ENCODE measurements around the gene SLC9A5. TPM values are rescaled to one million over a fixed set of nuclear protein-coding genes. Genes with fewer than 3 reads are reported as not detected.

Gene SLC9A5
- total RNA-seq, 1 donor from 2014 or later: 4.4 TPM

DNA sequence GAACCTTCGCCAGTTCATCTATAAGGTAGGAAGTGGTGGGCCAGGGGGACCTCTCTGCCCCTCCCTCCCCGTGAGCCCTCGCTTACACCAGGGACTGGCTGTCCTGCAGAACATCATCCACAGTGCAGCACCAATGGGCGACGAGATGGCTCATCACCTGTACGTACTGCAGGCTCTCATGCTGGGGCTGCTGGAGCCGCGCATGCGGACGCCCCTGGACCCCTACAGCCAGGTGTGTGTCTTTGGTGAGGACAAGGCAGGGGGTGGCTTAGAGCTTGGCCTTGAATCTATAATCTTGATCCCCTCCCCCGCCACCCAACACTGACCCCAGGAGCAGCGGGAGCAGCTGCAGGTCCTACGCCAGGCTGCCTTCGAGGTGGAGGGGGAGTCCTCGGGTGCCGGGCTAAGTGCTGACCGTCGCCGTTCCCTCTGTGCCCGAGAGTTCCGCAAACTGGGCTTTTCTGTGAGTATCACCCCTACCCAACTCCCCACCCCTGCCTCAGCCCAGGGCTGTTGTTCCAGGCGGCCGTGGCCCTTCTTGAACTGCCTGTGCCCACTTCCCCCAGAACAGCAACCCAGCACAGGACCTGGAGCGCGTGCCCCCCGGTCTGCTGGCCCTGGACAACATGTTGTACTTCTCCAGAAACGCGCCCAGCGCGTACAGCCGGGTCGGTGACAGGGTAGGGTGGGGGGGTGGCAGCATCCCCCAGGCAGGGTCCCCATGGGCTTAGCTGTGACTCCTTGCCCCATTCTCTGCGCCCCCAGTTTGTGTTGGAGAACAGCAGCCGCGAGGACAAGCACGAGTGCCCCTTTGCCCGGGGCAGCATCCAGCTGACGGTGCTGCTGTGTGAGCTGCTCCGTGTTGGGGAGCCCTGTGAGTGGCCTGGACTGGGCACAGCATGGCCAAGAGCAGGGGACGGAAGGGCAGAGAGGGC lies 47.1 kb upstream of the SLC9A5 start:
- no peak for DNase-seq (ENCODE audit: extremely low spot score, unreplicated experiment)
- H3K4me3 Mint-ChIP-seq: no peak overlapping the region
- H3K27ac Mint-ChIP-seq: no peak overlapping the region
- no peaks in the 10 kb centered on the region for H3K36me3 Mint-ChIP-seq
- no peaks in the 10 kb centered on the region for H3K9me3 Mint-ChIP-seq
- no peak for TF ChIP-seq CTCF (conservative IDR thresholded peaks at IDR 0.05)
- no peaks in the 10 kb centered on the region for H3K4me1 Mint-ChIP-seq (ENCODE audit: unreplicated experiment)
- H3K27me3 Mint-ChIP-seq: no peaks in the 10 kb centered on the region

- DNase-seq (ENCODE audit: extremely low spot score, unreplicated experiment): no peak
- Mint-ChIP-seq H3K36me3 (no peaks in the 10 kb centered on the region), H3K4me3 (no peak overlapping the region), H3K27ac (no peak overlapping the region), H3K27me3 (no peaks in the 10 kb centered on the region), H3K9me3 (no peaks in the 10 kb centered on the region), H3K4me1 (ENCODE audit: unreplicated experiment) (no peaks in the 10 kb centered on the region)
- no peak for TF ChIP-seq CTCF (conservative IDR thresholded peaks at IDR 0.05)
Observed at GRCh38 chr16:67202426-67202825, 46.4 kb upstream of the SLC9A5 start.

DNA sequence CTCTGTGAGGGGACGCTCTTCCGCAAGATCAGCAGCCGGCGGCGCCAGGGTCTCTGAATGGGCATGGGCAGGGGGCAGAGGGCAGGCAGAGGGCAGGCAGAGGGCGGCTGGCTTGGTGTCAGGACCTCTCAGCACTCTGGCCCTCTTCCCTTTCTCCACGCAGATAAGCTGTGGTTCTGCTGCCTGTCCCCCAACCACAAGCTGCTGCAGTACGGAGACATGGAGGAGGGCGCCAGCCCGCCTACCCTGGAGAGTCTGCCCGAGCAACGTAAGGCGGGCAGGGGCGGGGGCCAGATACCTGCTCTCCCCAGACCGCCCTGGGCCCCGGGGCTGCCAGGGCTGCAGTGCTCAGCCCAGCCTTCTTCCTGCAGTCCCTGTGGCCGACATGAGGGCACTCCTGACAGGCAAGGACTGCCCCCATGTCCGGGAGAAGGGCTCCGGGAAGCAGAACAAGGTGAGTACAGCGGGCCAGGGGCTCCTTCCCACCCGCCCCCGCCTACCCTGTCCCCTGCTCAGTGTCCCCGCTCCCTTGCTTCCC lies 45.8 kb upstream of the SLC9A5 start:
- H3K4me1 Mint-ChIP-seq (ENCODE audit: unreplicated experiment): no peaks in the 10 kb centered on the region
- H3K4me3 Mint-ChIP-seq: no peak overlapping the region
- H3K27me3 Mint-ChIP-seq: no peaks in the 10 kb centered on the region
- H3K36me3 Mint-ChIP-seq: no peaks in the 10 kb centered on the region
- no peak for TF ChIP-seq CTCF (conservative IDR thresholded peaks at IDR 0.05)
- H3K9me3 Mint-ChIP-seq: no peaks in the 10 kb centered on the region
- no peak overlapping the region for H3K27ac Mint-ChIP-seq
- no peak for DNase-seq (ENCODE audit: extremely low spot score, unreplicated experiment)

GRCh38 chr16:67204076-67204475 lies 44.7 kb upstream of the SLC9A5 start:
- no peak for DNase-seq (ENCODE audit: extremely low spot score, unreplicated experiment)
- H3K4me1 Mint-ChIP-seq (ENCODE audit: unreplicated experiment): no peaks in the 10 kb centered on the region

GRCh38 chr16:67206129-67206837 lies 42.5 kb upstream of the SLC9A5 start:
- no peaks in the 10 kb centered on the region for H3K36me3 Mint-ChIP-seq

More at GRCh38 chr16:67204076-67204475, 44.7 kb upstream of the SLC9A5 start:
- Mint-ChIP-seq H3K36me3 (no peaks in the 10 kb centered on the region), H3K27me3 (no peaks in the 10 kb centered on the region), H3K9me3 (no peaks in the 10 kb centered on the region), H3K27ac (no peak overlapping the region), H3K4me3 (no peak overlapping the region)
- TF ChIP-seq CTCF (conservative IDR thresholded peaks at IDR 0.05): no peak

More at GRCh38 chr16:67206129-67206837, 42.5 kb upstream of the SLC9A5 start:
- H3K4me1 Mint-ChIP-seq (ENCODE audit: unreplicated experiment): no peaks in the 10 kb centered on the region
- H3K27ac Mint-ChIP-seq: no peak overlapping the region
- H3K4me3 Mint-ChIP-seq: no peak overlapping the region
- no peaks in the 10 kb centered on the region for H3K9me3 Mint-ChIP-seq
- no peak for TF ChIP-seq CTCF (conservative IDR thresholded peaks at IDR 0.05)
- no peak for DNase-seq (ENCODE audit: extremely low spot score, unreplicated experiment)
- no peaks in the 10 kb centered on the region for H3K27me3 Mint-ChIP-seq
